HEK293 (cell line): ENCODE results near the gene GSC2.
A peak's percentile ranks its signal among the peaks of the same experiment; 100 is the strongest.

ENCODE experiments used
- CTCF ChIP-seq: fragments of 450-650 bp; formaldehyde crosslinking; IDR thresholded peaks from 2 replicates; pipeline ENCODE4 v1.5.1; 2016; ENCODE audit warnings: missing biosample characterization, missing genetic modification characterization
- GLI4 ChIP-seq: fragments of 450-650 bp; formaldehyde crosslinking; IDR thresholded peaks from 2 replicates; pipeline ENCODE4 v1.5.1; 2016; ENCODE audit warnings: missing biosample characterization, missing genetic modification characterization
- GLIS1 ChIP-seq: fragments of 450-650 bp; formaldehyde crosslinking; IDR thresholded peaks from 2 replicates; pipeline ENCODE4 v1.5.1; 2016; ENCODE audit warnings: missing biosample characterization, missing genetic modification characterization
- HOXC10 ChIP-seq: sonication (generic); formaldehyde crosslinking; IDR thresholded peaks from 2 replicates; pipeline ENCODE4 v1.8.1; 2023; ENCODE audit warnings: mild to moderate bottlenecking, missing genetic modification reagents
- SALL2 ChIP-seq: fragments of 450-650 bp; formaldehyde crosslinking; IDR thresholded peaks from 2 replicates; pipeline ENCODE4 v1.5.0; 2017; ENCODE audit warnings: missing biosample characterization, mild to moderate bottlenecking, missing genetic modification characterization, borderline replicate concordance
- SP7 ChIP-seq: fragments of 450-650 bp; formaldehyde crosslinking; IDR thresholded peaks from 2 replicates; pipeline ENCODE4 v1.5.1; 2016; ENCODE audit warnings: missing biosample characterization, missing genetic modification characterization
- TSHZ1 ChIP-seq: fragments of 450-650 bp; formaldehyde crosslinking; IDR thresholded peaks from 2 replicates; pipeline ENCODE4 v1.5.1; 2016; ENCODE audit warnings: missing biosample characterization, missing genetic modification characterization, borderline replicate concordance
- YY1 ChIP-seq: fragments of 450-650 bp; formaldehyde crosslinking; IDR thresholded peaks from 2 replicates; pipeline ENCODE4 v1.5.1; 2018; ENCODE audit warnings: missing biosample characterization, missing genetic modification characterization
- ZBTB1 ChIP-seq: fragments of 450-650 bp; formaldehyde crosslinking; IDR thresholded peaks from 2 replicates; pipeline ENCODE4 v1.5.1; 2016; ENCODE audit warnings: missing biosample characterization, missing genetic modification characterization
- ZBTB7A ChIP-seq: fragments of 450-650 bp; formaldehyde crosslinking; IDR thresholded peaks from 2 replicates; pipeline ENCODE4 v1.5.1; 2016; ENCODE audit warnings: low read depth, missing biosample characterization, missing genetic modification characterization
- ZEB2 ChIP-seq: fragments of 450-650 bp; formaldehyde crosslinking; IDR thresholded peaks from 2 replicates; pipeline ENCODE4 v1.5.1; 2016; ENCODE audit warnings: missing biosample characterization, missing genetic modification characterization
- ZNF114 ChIP-seq: fragments of 450-650 bp; formaldehyde crosslinking; IDR thresholded peaks from 2 replicates; pipeline ENCODE4 v1.5.0; 2017; ENCODE audit warnings: missing biosample characterization, missing genetic modification characterization
- ZNF132 ChIP-seq: fragments of 450-650 bp; formaldehyde crosslinking; IDR thresholded peaks from 2 replicates; pipeline ENCODE4 v1.5.1; 2017; ENCODE audit warnings: missing biosample characterization, missing genetic modification characterization, borderline replicate concordance
- ZNF211 ChIP-seq: fragments of 450-650 bp; formaldehyde crosslinking; IDR thresholded peaks from 2 replicates; pipeline ENCODE4 v1.5.1; 2016; ENCODE audit warnings: low read depth, missing biosample characterization, missing genetic modification characterization
- ZNF221 ChIP-seq: fragments of 450-650 bp; formaldehyde crosslinking; IDR thresholded peaks from 2 replicates; pipeline ENCODE4 v1.5.1; 2017; ENCODE audit warnings: missing biosample characterization, missing genetic modification characterization, borderline replicate concordance
- ZNF239 ChIP-seq: fragments of 450-650 bp; formaldehyde crosslinking; IDR thresholded peaks from 2 replicates; pipeline ENCODE4 v1.5.1; 2016; ENCODE audit warnings: missing biosample characterization, missing genetic modification characterization
- ZNF24 ChIP-seq: fragments of 450-650 bp; formaldehyde crosslinking; IDR thresholded peaks from 2 replicates; pipeline ENCODE4 v1.5.1; 2016; ENCODE audit warnings: missing biosample characterization, missing genetic modification characterization
- ZNF280C ChIP-seq: fragments of 450-650 bp; formaldehyde crosslinking; IDR thresholded peaks from 2 replicates; pipeline ENCODE4 v1.5.1; 2016; ENCODE audit warnings: missing biosample characterization, missing genetic modification characterization
- ZNF354C ChIP-seq: fragments of 450-650 bp; formaldehyde crosslinking; IDR thresholded peaks from 2 replicates; pipeline ENCODE4 v1.5.1; 2016; ENCODE audit warnings: missing biosample characterization, missing genetic modification characterization, low read depth, borderline replicate concordance
- ZNF514 ChIP-seq: fragments of 450-650 bp; formaldehyde crosslinking; IDR thresholded peaks from 2 replicates; pipeline ENCODE4 v1.5.1; 2016; ENCODE audit warnings: missing biosample characterization, missing genetic modification characterization
- ZNF548 ChIP-seq: fragments of 450-650 bp; formaldehyde crosslinking; IDR thresholded peaks from 2 replicates; pipeline ENCODE4 v1.5.1; 2016; ENCODE audit warnings: missing biosample characterization, missing genetic modification characterization
- ZNF596 ChIP-seq: fragments of 450-650 bp; IDR thresholded peaks from 2 replicates; pipeline ENCODE4 v1.5.0; 2018; ENCODE audit warnings: missing biosample characterization, mild to moderate bottlenecking, missing genetic modification characterization, moderate library complexity
- ZNF621 ChIP-seq: fragments of 450-650 bp; formaldehyde crosslinking; IDR thresholded peaks from 2 replicates; pipeline ENCODE4 v1.5.1; 2017; ENCODE audit warnings: missing biosample characterization, missing genetic modification characterization
- ZNF629 ChIP-seq: fragments of 450-650 bp; formaldehyde crosslinking; IDR thresholded peaks from 2 replicates; pipeline ENCODE4 v1.5.1; 2017; ENCODE audit warnings: missing biosample characterization, missing genetic modification characterization
- ZNF645 ChIP-seq: fragments of 450-650 bp; formaldehyde crosslinking; IDR thresholded peaks from 2 replicates; pipeline ENCODE4; 2016; ENCODE audit warnings: missing biosample characterization, missing genetic modification characterization
- ZNF660 ChIP-seq: fragments of 450-650 bp; IDR thresholded peaks from 2 replicates; pipeline ENCODE4 v1.5.1; 2018; ENCODE audit warnings: missing biosample characterization, mild to moderate bottlenecking, missing genetic modification characterization
- ZNF677 ChIP-seq: fragments of 450-650 bp; IDR thresholded peaks from 2 replicates; pipeline ENCODE4 v1.5.0; 2018; ENCODE audit warnings: missing biosample characterization, mild to moderate bottlenecking, missing genetic modification characterization, moderate library complexity
- ZNF776 ChIP-seq: fragments of 450-650 bp; formaldehyde crosslinking; IDR thresholded peaks from 2 replicates; pipeline ENCODE4 v1.5.0; 2017; ENCODE audit warnings: missing biosample characterization, missing genetic modification characterization, borderline replicate concordance
- ZNF837 ChIP-seq: fragments of 450-650 bp; formaldehyde crosslinking; IDR thresholded peaks from 2 replicates; pipeline ENCODE4 v1.5.1; 2016; ENCODE audit warnings: missing biosample characterization, missing genetic modification characterization
- ZSCAN30 ChIP-seq: fragments of 450-650 bp; IDR thresholded peaks from 2 replicates; pipeline ENCODE4 v1.5.1; 2018; ENCODE audit warnings: missing biosample characterization, mild to moderate bottlenecking, missing genetic modification characterization, moderate library complexity
- ZXDB ChIP-seq: fragments of 450-650 bp; formaldehyde crosslinking; IDR thresholded peaks from 2 replicates; pipeline ENCODE4 v1.5.1; 2016; ENCODE audit warnings: missing biosample characterization, missing genetic modification characterization

The GSC2 gene

DNA sequence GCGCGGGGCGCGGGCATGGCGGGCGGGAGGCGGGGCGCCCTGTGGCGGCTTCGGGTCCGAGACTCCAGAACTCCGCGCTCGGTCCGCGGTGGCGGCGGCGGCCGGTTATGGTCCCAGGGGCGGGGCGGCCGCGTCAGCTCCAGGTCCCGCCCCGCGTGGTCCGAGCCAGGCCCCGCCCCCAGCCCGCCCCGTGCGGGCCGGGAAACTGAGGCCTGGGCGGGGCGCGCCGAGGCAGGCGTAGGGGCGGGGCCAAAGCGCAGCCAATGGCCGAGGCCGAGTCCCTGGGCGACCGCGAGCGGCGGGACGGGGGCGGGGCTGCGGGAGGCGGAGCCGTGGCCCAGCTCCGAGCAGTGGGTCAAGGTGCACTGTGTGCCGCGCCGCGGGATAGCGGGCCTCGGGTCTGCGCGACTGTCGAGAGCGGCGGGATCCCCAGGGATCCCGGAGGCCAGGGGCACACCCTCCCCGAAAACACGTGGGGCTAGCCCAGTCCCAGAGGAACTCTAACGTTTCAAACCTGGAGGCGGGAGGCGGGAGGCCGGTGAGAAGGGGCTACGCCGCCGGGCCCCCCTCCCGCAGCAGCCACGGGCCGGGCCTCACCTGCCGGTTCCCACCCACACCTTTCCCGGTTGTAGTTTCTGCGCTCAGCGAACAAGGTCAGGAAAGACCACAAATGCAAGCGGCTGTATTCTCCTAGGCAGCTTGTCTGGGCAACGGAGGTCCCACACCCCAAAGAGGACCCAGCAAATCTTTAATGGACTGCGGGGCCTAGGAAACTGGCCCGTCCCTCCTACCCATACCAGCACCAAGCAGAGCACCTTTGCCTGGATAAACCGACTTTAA is 28.8 kb upstream of the GSC2 start, which contains the start of gene SLC25A1 (continued):
- TF ChIP-seq HOXC10 (CRISPR knock-in tag) (no peak), ZNF221 (tag by site-specific recombination) (no peak), ZNF629 (tag by site-specific recombination) (peak; percentile 52), ZNF514 (tag by site-specific recombination) (no peak), ZNF114 (tag by site-specific recombination) (no peak), ZNF548 (tag by site-specific recombination) (no peak), ZXDB (tag by site-specific recombination) (peak; percentile 65), ZNF660 (no peak), ZNF621 (no peak), ZNF596 (tag by site-specific recombination) (0 out of 2 replicates have a peak, but pooled peaks have one; percentile 41), ZBTB1 (tag by site-specific recombination) (no peak), ZEB2 (tag by site-specific recombination) (peak; percentile 88), ZNF837 (tag by site-specific recombination) (no peak), ZNF645 (tag by site-specific recombination) (no peak), ZNF132 (no peak), ZSCAN30 (tag by site-specific recombination) (peak; percentile 34; the same call in 1 of the 2 replicates), CTCF (no peak), ZNF354C (no peak), ZNF280C (tag by site-specific recombination) (no peak), SP7 (peak; percentile 76), ZNF776 (tag by site-specific recombination) (no peak), ZBTB7A (tag by site-specific recombination) (no peak), GLI4 (tag by site-specific recombination) (no peak), YY1 (tag by site-specific recombination) (peak; percentile 35; the same call in 1 of the 2 replicates), ZNF211 (tag by site-specific recombination) (no peak), ZNF24 (tag by site-specific recombination) (peak; percentile 69; the same call in 1 of the 2 replicates), ZNF677 (no peak), SALL2 (tag by site-specific recombination) (no peak), ZNF239 (no peak), GLIS1 (tag by site-specific recombination) (peak; percentile 55; the same call in 1 of the 2 replicates), TSHZ1 (tag by site-specific recombination) (no peak)
